ES-I3 (cell line): ENCODE data around the gene SIX1.

Source experiments
- H3K36me3 ChIP-seq: 2 replicates; pipeline ENCODE4 v1.6.1; 2013; ENCODE audit warnings: mild to moderate bottlenecking, low read length, control low read depth, moderate library complexity; ENCODE audit not compliant: insufficient read depth
- H3K4me1 ChIP-seq: 2 replicates; pipeline ENCODE4 v1.6.1; 2013; ENCODE audit warnings: mild to moderate bottlenecking, control low read depth, low read length; ENCODE audit not compliant: insufficient read depth
- H3K9ac ChIP-seq: 2 replicates; pipeline ENCODE4 v1.6.1; 2013; ENCODE audit warnings: low read depth, mild to moderate bottlenecking, low read length, moderate library complexity
- H3K9me3 ChIP-seq: 2 replicates; pipeline ENCODE4 v1.6.1; 2013; ENCODE audit warnings: mild to moderate bottlenecking, low read length, moderate library complexity; ENCODE audit not compliant: control insufficient read depth, insufficient read depth

SIX1 gene

GRCh38 chr14:60640859-60641741 is 8.2 kb downstream of the SIX1 start:
- H3K36me3 ChIP-seq, result no peaks in the 10 kb centered on the region
- peaks cover 4% of the 10 kb centered on the region for H3K4me1 ChIP-seq
- peak overlapping the region; percentile 35; the same call in 1 of the 2 replicates for H3K9ac ChIP-seq
- no peaks in the 10 kb centered on the region for H3K9me3 ChIP-seq

- peaks cover 4% of the 10 kb centered on the region for H3K4me1 ChIP-seq
- no peaks in the 10 kb centered on the region for H3K36me3 ChIP-seq
- H3K9me3 ChIP-seq, result no peaks in the 10 kb centered on the region
- H3K9ac ChIP-seq, result no peak overlapping the region
These were observed 9.6 kb downstream of the SIX1 start for GRCh38 chr14:60639674-60640073.

- peak overlapping the region; percentile 59 for H3K9ac ChIP-seq
- no peaks in the 10 kb centered on the region for H3K36me3 ChIP-seq
- H3K4me1 ChIP-seq, result 0 out of 2 replicates have a peak, but pooled peaks cover 4% of the 10 kb centered on the region
- no peaks in the 10 kb centered on the region for H3K9me3 ChIP-seq
These were observed 11.6 kb downstream of the SIX1 start for GRCh38 chr14:60637479-60638315.

- no peaks in the 10 kb centered on the region for H3K9me3 ChIP-seq
- H3K4me1 ChIP-seq, result 0 out of 2 replicates have a peak, but pooled peaks cover 4% of the 10 kb centered on the region
- peak overlapping the region; percentile 59 for H3K9ac ChIP-seq
- no peaks in the 10 kb centered on the region for H3K36me3 ChIP-seq
These were observed 12.3 kb downstream of the SIX1 start for GRCh38 chr14:60636879-60637478.

- H3K9me3 ChIP-seq, result no peaks in the 10 kb centered on the region
- 0 out of 2 replicates have a peak, but pooled peaks cover 4% of the 10 kb centered on the region for H3K4me1 ChIP-seq
- no peak overlapping the region for H3K9ac ChIP-seq
These were observed 15.1 kb downstream of the SIX1 start for GRCh38 chr14:60634153-60634552.

GRCh38 chr14:60632777-60633176 is 16.5 kb downstream of the SIX1 start:
- Histone ChIP-seq H3K9me3 (no peaks in the 10 kb centered on the region), H3K9ac (no peak overlapping the region), H3K36me3 (no peaks in the 10 kb centered on the region), H3K4me1 (no peaks in the 10 kb centered on the region)

More at GRCh38 chr14:60634153-60634552, 15.1 kb downstream of the SIX1 start:
- no peaks in the 10 kb centered on the region for H3K36me3 ChIP-seq

GRCh38 chr14:60632257-60632656 is 17.0 kb downstream of the SIX1 start:
- no peaks in the 10 kb centered on the region for H3K4me1 ChIP-seq
- H3K9ac ChIP-seq, result no peak overlapping the region
- H3K9me3 ChIP-seq, result no peaks in the 10 kb centered on the region
- no peaks in the 10 kb centered on the region for H3K36me3 ChIP-seq

GRCh38 chr14:60631842-60632241 is 17.4 kb downstream of the SIX1 start:
- Histone ChIP-seq H3K4me1 (no peaks in the 10 kb centered on the region), H3K9me3 (no peaks in the 10 kb centered on the region), H3K36me3 (no peaks in the 10 kb centered on the region), H3K9ac (no peak overlapping the region)

- no peak overlapping the region for H3K9ac ChIP-seq
- no peaks in the 10 kb centered on the region for H3K36me3 ChIP-seq
- H3K4me1 ChIP-seq, result no peaks in the 10 kb centered on the region
- no peaks in the 10 kb centered on the region for H3K9me3 ChIP-seq
These were observed 19.1 kb downstream of the SIX1 start for GRCh38 chr14:60630129-60630528.

GRCh38 chr14:60628892-60629291 is 20.4 kb downstream of the SIX1 start:
- Histone ChIP-seq H3K4me1 (no peaks in the 10 kb centered on the region), H3K9me3 (no peaks in the 10 kb centered on the region), H3K9ac (no peak overlapping the region), H3K36me3 (no peaks in the 10 kb centered on the region)

GRCh38 chr14:60622917-60623257 is 26.4 kb downstream of the SIX1 start:
- Histone ChIP-seq H3K9ac (no peak overlapping the region), H3K9me3 (peaks cover 3% of the 10 kb centered on the region; the same call in 1 of the 2 replicates), H3K4me1 (no peaks in the 10 kb centered on the region), H3K36me3 (no peaks in the 10 kb centered on the region)

GRCh38 chr14:60622210-60622916 is 26.9 kb downstream of the SIX1 start:
- H3K9ac ChIP-seq, result no peak overlapping the region
- no peaks in the 10 kb centered on the region for H3K36me3 ChIP-seq
- H3K9me3 ChIP-seq, result peaks cover 3% of the 10 kb centered on the region; the same call in 1 of the 2 replicates
- no peaks in the 10 kb centered on the region for H3K4me1 ChIP-seq

GRCh38 chr14:60621386-60621785 is 27.9 kb downstream of the SIX1 start:
- H3K4me1 ChIP-seq, result peaks cover 3% of the 10 kb centered on the region; the same call in 1 of the 2 replicates
- H3K9ac ChIP-seq, result no peak overlapping the region
- no peaks in the 10 kb centered on the region for H3K36me3 ChIP-seq
- H3K9me3 ChIP-seq, result peaks cover 3% of the 10 kb centered on the region; the same call in 1 of the 2 replicates

GRCh38 chr14:60618241-60618640 is 31.0 kb downstream of the SIX1 start:
- H3K4me1 ChIP-seq, result peaks cover 6% of the 10 kb centered on the region; the same call in 1 of the 2 replicates
- H3K9me3 ChIP-seq, result peaks cover 3% of the 10 kb centered on the region; the same call in 1 of the 2 replicates
- no peaks in the 10 kb centered on the region for H3K36me3 ChIP-seq
- no peak overlapping the region for H3K9ac ChIP-seq
